ENCODE data around the gene FAM53B. TPM values are rescaled to one million over a fixed set of nuclear protein-coding genes. Genes with fewer than 3 reads are reported as not detected.

FAM53B gene
- total RNA-seq, 1 donor from 2014 or later = 9.2 TPM

GRCh38 chr10:124705381-124705740 is 38.8 kb downstream of the FAM53B start:
- no peak overlapping the region for H3K4me3 ChIP-seq (ENCODE audit: low read depth, low read length)
- no peak for TF ChIP-seq CTCF (conservative IDR thresholded peaks at IDR 0.05; ENCODE audit: low read depth, low read length)
- DNase-seq (ENCODE audit: low read depth) = no peak

- no peak for TF ChIP-seq CTCF (conservative IDR thresholded peaks at IDR 0.05; ENCODE audit: low read depth, low read length)
- DNase-seq (ENCODE audit: low read depth) = no peak
- H3K4me3 ChIP-seq (ENCODE audit: low read depth, low read length) = no peak overlapping the region
Measured at GRCh38 chr10:124704428-124705380, 39.5 kb downstream of the FAM53B start.

GRCh38 chr10:124703778-124704427 is 40.3 kb downstream of the FAM53B start:
- no peak overlapping the region for H3K4me3 ChIP-seq (ENCODE audit: low read depth, low read length)
- no peak for DNase-seq (ENCODE audit: low read depth)
- no peak for TF ChIP-seq CTCF (conservative IDR thresholded peaks at IDR 0.05; ENCODE audit: low read depth, low read length)

GRCh38 chr10:124703372-124703771 is 40.8 kb downstream of the FAM53B start:
- TF ChIP-seq CTCF (conservative IDR thresholded peaks at IDR 0.05; ENCODE audit: low read depth, low read length) = no peak
- DNase-seq (ENCODE audit: low read depth) = no peak
- no peak overlapping the region for H3K4me3 ChIP-seq (ENCODE audit: low read depth, low read length)

- no peak for DNase-seq (ENCODE audit: low read depth)
- no peak overlapping the region for H3K4me3 ChIP-seq (ENCODE audit: low read depth, low read length)
- TF ChIP-seq CTCF (conservative IDR thresholded peaks at IDR 0.05; ENCODE audit: low read depth, low read length) = no peak
Measured at GRCh38 chr10:124701881-124702656, 42.1 kb downstream of the FAM53B start.

GRCh38 chr10:124701435-124701834 is 42.7 kb downstream of the FAM53B start:
- H3K4me3 ChIP-seq (ENCODE audit: low read depth, low read length) = no peak overlapping the region
- TF ChIP-seq CTCF (conservative IDR thresholded peaks at IDR 0.05; ENCODE audit: low read depth, low read length) = no peak
- no peak for DNase-seq (ENCODE audit: low read depth)
